CD14-positive monocyte (primary cell): ENCODE measurements around the gene CHD2. TPM values are rescaled to one million over a fixed set of nuclear protein-coding genes. Genes with fewer than 3 reads are reported as not detected.
"Not testable (repeated sequence)": the region's sequence is repeated elsewhere in the genome, so short reads cannot be mapped to it uniquely, and the experiment has no call there.

ENCODE experiments used
- DNase-seq, 3 donors: peaks; one replicate each; pipeline ENCODE4 v3.0.0-alpha.2; 2011 to 2022
- H2AFZ ChIP-seq: 2 replicates; pipeline ENCODE4 v1.6.0; 2012; ENCODE audit warnings: mild to moderate bottlenecking, low read depth, low read length, inconsistent platforms; ENCODE audit not compliant: insufficient read depth, poor library complexity, severe bottlenecking
- H3K27ac ChIP-seq, 2 donors: 1 replicate in 1 of 2; 2 replicates in 1 of 2; pipeline ENCODE4 v1.5.1; 2012 to 2013; ENCODE audit warnings: low read length in 2 of 2, control low read depth in 1 of 2, inconsistent platforms in 1 of 2, low read depth in 1 of 2, mild to moderate bottlenecking in 1 of 2
- H3K27me3 ChIP-seq, 2 donors: one replicate each; pipeline versions ENCODE4 v1.6.0 to v1.6.1; 2011 to 2013; ENCODE audit warnings: low read length in 2 of 2; ENCODE audit not compliant: control insufficient read depth in 2 of 2, insufficient read depth in 2 of 2
- H3K36me3 ChIP-seq, 2 donors: replicated peaks in 1 of 2; 1 replicate in 1 of 2; 2 replicates in 1 of 2; pipeline versions ENCODE4 v1.5.1 to v1.6.1; 2012 to 2013; ENCODE audit warnings: low read length in 2 of 2, control low read depth in 1 of 2, inconsistent platforms in 1 of 2, mild to moderate bottlenecking in 1 of 2; ENCODE audit not compliant: insufficient read depth in 2 of 2, control insufficient read depth in 1 of 2
- H3K4me1 ChIP-seq, 2 donors: 1 replicate in 1 of 2; 2 replicates in 1 of 2; pipeline versions ENCODE4 v1.5.1 to v1.6.1; 2012 to 2013; ENCODE audit warnings: low read length in 2 of 2, control low read depth in 1 of 2, inconsistent platforms in 1 of 2, mild to moderate bottlenecking in 1 of 2, moderate library complexity in 1 of 2; ENCODE audit not compliant: insufficient read depth in 2 of 2, control insufficient read depth in 1 of 2
- H3K4me2 ChIP-seq: replicated peaks from 2 replicates; pipeline ENCODE3; 2012; ENCODE audit warnings: low read length, moderate library complexity, mild to moderate bottlenecking; ENCODE audit not compliant: poor library complexity, severe bottlenecking; ENCODE audit errors: extremely low read depth
- H3K4me3 ChIP-seq, 3 experiments: fragments of 200-600 bp in 1 of 3; sonication (generic) in 1 of 3; replicated peaks in 1 of 3; 1 replicate in 2 of 3; 2 replicates in 1 of 3; pipeline ENCODE4 v1.5.1; 2011 to 2013; ENCODE audit warnings: low read length in 3 of 3, mild to moderate bottlenecking in 3 of 3, control low read depth in 2 of 3, low read depth in 2 of 3, inconsistent platforms in 1 of 3, moderate library complexity in 1 of 3
- H3K79me2 ChIP-seq: 2 replicates; pipeline ENCODE4 v1.6.0; 2012; ENCODE audit warnings: mild to moderate bottlenecking, control low read depth, inconsistent platforms, low read length, moderate library complexity; ENCODE audit not compliant: insufficient read depth
- H3K9ac ChIP-seq: 2 replicates; pipeline ENCODE4 v1.6.0; 2017; ENCODE audit warnings: low read length, mild to moderate bottlenecking; ENCODE audit not compliant: insufficient read depth, poor library complexity, severe bottlenecking
- H3K9me3 ChIP-seq, 2 donors: replicated peaks in 1 of 2; 1 replicate in 1 of 2; 2 replicates in 1 of 2; pipeline versions ENCODE4 v1.5.1 to v1.6.1; 2012 to 2013; ENCODE audit warnings: low read length in 2 of 2, control low read depth in 1 of 2; ENCODE audit not compliant: control insufficient read depth in 1 of 2, insufficient read depth in 1 of 2
- H4K20me1 ChIP-seq: 2 replicates; pipeline ENCODE4 v1.6.0; 2012; ENCODE audit warnings: mild to moderate bottlenecking, low read length, control low read depth, moderate library complexity; ENCODE audit not compliant: insufficient read depth
- H3K27ac Mint-ChIP-seq, 7 donors: one replicate each; pipeline ENCODE4 v1.8.0; 2020; ENCODE audit warnings: mild to moderate bottlenecking in 7 of 7, mixed read lengths in 7 of 7, moderate library complexity in 6 of 7, inconsistent platforms in 2 of 7
- H3K27me3 Mint-ChIP-seq, 3 donors: one replicate each; pipeline ENCODE4 v1.8.0; 2021 to 2022; ENCODE audit warnings: low read depth in 3 of 3, mild to moderate bottlenecking in 3 of 3, mixed read lengths in 3 of 3, moderate library complexity in 3 of 3, inconsistent platforms in 1 of 3
- H3K36me3 Mint-ChIP-seq, 2 donors: one replicate each; pipeline ENCODE4 v1.8.0; 2020; ENCODE audit warnings: mixed read lengths in 2 of 2, inconsistent platforms in 1 of 2, mild to moderate bottlenecking in 1 of 2
- H3K4me1 Mint-ChIP-seq: one replicate; pipeline ENCODE4 v1.8.0; 2020; ENCODE audit warnings: mild to moderate bottlenecking, mixed read lengths
- H3K4me3 Mint-ChIP-seq, 2 donors: one replicate each; pipeline ENCODE4 v1.8.0; 2020; ENCODE audit warnings: mild to moderate bottlenecking in 2 of 2, mixed read lengths in 2 of 2, moderate library complexity in 1 of 2
- H3K9me3 Mint-ChIP-seq, 7 donors: one replicate each; pipeline ENCODE4 v1.8.0; 2020 to 2022; ENCODE audit warnings: mixed read lengths in 7 of 7, mild to moderate bottlenecking in 6 of 7, moderate library complexity in 6 of 7, inconsistent platforms in 2 of 7
- whole genome bisulfite sequencing: methylation state at CpG from one replicate; pipeline ENCODE4 v1.1.5; 2013; ENCODE audit warnings: missing lambda C conversion rate; ENCODE audit not compliant: insufficient coverage; 5-methylcytosine and 5-hydroxymethylcytosine counted together
- intact Hi-C, 2 donors: fragments of 100-400 bp; cut with micrococcal nuclease; formaldehyde crosslinking; loops; one replicate each; pipeline versions ENCODE4 v1.15.0 to v1.15.1; 2023
- polyA plus RNA-seq, 3 donors: library from polyadenylated mRNA; depleted of rRNA in 1 of 3; unstranded in 2 of 3; stranded (reverse) in 1 of 3; fragments of 300-500 nt in 2 of 3; fragments of >200 nt in 1 of 3; fragmentation: Illumina TruSeq in 2 of 3; gene quantifications; 1 replicate in 2 of 3; 2 replicates in 1 of 3; pipeline ENCODE4 v1.2.3, GENCODE V29; 2012 to 2021
- TF ChIP-seq, protein P1 (sequence below): fragments of 200-600 bp; IDR thresholded peaks from one replicate; pipeline ENCODE4 v1.8.0; 2022; ENCODE audit warnings: antibody characterized with exemption, mild to moderate bottlenecking

The CHD2 gene
- polyA plus RNA-seq, 3 donors, result 9.6 to 61.2 (median 11.4) TPM

DNA sequence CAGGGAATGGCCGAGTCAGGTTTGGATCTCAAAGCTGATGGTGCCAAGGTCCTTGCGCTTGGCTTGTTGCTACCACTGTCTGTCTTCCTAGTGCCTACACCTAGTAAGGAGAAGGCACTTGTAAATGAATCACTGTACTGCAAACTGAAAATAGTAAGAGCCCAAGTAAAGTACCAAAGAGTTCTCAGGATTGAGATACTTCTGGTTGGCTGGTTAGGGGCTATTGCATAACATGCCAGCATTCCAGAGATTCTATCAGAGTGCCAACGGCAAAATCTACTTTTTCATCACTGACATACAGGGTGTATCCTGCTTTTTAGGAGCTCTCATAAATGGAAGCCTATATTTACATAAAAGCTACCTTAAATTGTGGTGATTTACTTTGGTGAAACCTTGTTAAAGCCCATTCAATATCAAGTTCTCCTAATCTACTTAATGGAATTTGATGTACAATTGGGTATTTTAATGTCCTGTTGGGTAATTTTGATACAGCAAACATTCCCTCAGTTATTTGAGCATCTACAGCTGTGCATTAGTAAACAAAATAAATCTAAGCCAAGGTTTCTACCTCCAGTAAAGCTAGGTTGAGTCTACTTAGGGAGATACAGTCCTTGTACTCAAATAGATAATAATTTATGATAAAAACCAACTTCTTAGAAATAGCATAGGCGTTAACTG, 30.7 kb upstream of the CHD2 start:
- H3K27ac ChIP-seq, result no peak overlapping the region
- H3K9ac ChIP-seq, result no peak overlapping the region
- no peak overlapping the region for H3K4me3 Mint-ChIP-seq
- H3K4me3 ChIP-seq, result no peak overlapping the region
- no peaks in the 10 kb centered on the region for H3K9me3 ChIP-seq
- H4K20me1 ChIP-seq, result no peaks in the 10 kb centered on the region
- no peak for DNase-seq
- TF ChIP-seq, protein P1, sequence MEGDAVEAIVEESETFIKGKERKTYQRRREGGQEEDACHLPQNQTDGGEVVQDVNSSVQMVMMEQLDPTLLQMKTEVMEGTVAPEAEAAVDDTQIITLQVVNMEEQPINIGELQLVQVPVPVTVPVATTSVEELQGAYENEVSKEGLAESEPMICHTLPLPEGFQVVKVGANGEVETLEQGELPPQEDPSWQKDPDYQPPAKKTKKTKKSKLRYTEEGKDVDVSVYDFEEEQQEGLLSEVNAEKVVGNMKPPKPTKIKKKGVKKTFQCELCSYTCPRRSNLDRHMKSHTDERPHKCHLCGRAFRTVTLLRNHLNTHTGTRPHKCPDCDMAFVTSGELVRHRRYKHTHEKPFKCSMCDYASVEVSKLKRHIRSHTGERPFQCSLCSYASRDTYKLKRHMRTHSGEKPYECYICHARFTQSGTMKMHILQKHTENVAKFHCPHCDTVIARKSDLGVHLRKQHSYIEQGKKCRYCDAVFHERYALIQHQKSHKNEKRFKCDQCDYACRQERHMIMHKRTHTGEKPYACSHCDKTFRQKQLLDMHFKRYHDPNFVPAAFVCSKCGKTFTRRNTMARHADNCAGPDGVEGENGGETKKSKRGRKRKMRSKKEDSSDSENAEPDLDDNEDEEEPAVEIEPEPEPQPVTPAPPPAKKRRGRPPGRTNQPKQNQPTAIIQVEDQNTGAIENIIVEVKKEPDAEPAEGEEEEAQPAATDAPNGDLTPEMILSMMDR, result no peak
- no peaks in the 10 kb centered on the region for H3K36me3 Mint-ChIP-seq
- H3K27me3 Mint-ChIP-seq, result peaks cover 3 to 9% (median 5%) of the 10 kb centered on the region in 3 donors
- H3K4me1 Mint-ChIP-seq, result no peaks in the 10 kb centered on the region
- H3K4me1 ChIP-seq, result no peaks in the 10 kb centered on the region
- no peaks in the 10 kb centered on the region for H3K79me2 ChIP-seq
- H2AFZ ChIP-seq, result no peak overlapping the region
- no peaks in the 10 kb centered on the region for H3K36me3 ChIP-seq
- H3K4me2 ChIP-seq, result no peak overlapping the region
- H3K27me3 ChIP-seq, result no peaks in the 10 kb centered on the region
- intact Hi-C loops, result no loop called here
- 100% methylated on average over 1 of the region's 4 CpGs for WGBS
- H3K9me3 Mint-ChIP-seq, result peaks cover 0 to 5% (median 0%) of the 10 kb centered on the region in 7 donors
- H3K27ac Mint-ChIP-seq, result no peak overlapping the region

DNA sequence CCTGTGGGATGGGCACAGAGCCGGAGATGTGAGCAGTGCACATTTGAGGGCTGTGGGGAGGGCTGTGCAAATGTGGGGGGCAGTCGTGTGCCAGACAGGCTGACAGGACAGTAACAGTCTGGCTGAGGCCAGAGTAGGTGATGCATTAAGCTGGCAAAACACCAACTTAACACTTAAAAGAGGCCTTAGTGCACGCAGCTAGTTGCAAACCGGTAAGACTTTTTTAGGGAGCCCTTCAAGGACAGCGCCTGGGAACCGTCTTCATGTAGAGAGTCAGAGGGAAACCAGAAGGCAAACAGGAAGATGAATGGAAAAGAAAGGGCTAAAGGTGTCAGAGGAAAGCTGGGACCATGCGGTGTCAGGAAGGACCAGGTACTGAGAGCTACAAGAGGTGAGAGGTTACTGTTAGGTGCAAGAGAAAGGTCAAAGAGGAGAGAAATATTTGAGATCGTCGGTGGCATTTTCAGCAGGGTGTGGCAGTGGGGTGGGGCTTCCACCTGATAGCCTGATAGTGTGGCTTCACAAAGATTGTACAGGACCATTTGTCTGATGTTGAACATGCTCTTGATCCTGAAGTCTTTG, 30.0 kb upstream of the CHD2 start:
- DNase-seq, result no peak
- peaks cover 3 to 9% (median 5%) of the 10 kb centered on the region in 3 donors for H3K27me3 Mint-ChIP-seq
- 100% methylated on average over 6 of the region's 9 CpGs for WGBS
- Histone ChIP-seq H3K27me3 (no peaks in the 10 kb centered on the region), H3K79me2 (no peaks in the 10 kb centered on the region), H3K9ac (no peak overlapping the region), H2AFZ (no peak overlapping the region), H3K4me2 (no peak overlapping the region), H3K27ac (no peak overlapping the region), H3K4me1 (no peaks in the 10 kb centered on the region), H3K9me3 (no peaks in the 10 kb centered on the region), H4K20me1 (no peaks in the 10 kb centered on the region), H3K4me3 (no peak overlapping the region), H3K36me3 (no peaks in the 10 kb centered on the region)
- TF ChIP-seq, protein P1, result no peak
- H3K4me1 Mint-ChIP-seq, result no peaks in the 10 kb centered on the region
- intact Hi-C loops, result no loop called here
- H3K27ac Mint-ChIP-seq, result peak overlapping the region in 1 of 7 donors; percentile 51
- H3K9me3 Mint-ChIP-seq, result peaks cover 0 to 3% (median 0%) of the 10 kb centered on the region in 7 donors
- H3K36me3 Mint-ChIP-seq, result no peaks in the 10 kb centered on the region
- H3K4me3 Mint-ChIP-seq, result no peak overlapping the region

DNA sequence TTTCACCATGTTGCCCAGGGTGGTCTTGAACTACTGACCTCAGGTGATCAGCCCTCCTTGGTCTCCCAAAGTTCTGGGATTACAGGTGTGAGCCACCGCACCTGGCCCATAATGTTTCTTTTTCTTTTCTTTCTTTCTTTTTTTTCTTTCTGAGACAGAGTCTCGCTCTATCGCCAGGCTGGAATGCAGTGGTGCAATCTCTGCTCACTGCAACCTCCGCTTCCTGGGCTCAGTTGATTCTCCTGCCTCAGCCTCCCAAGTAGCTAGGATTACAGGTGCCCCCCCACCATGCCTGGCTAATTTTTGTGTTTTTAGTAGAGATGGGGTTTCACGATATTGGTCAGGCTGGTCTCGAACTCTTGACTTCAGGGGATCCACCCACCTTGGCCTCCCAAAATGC, 27.2 kb upstream of the CHD2 start:
- H3K4me3 Mint-ChIP-seq, H3K27me3 ChIP-seq: not testable (repeated sequence)

More for the DNA sequence above, 27.2 kb upstream of the CHD2 start:
- H3K27ac ChIP-seq, intact Hi-C loops, H2AFZ ChIP-seq, H4K20me1 ChIP-seq, H3K4me1 ChIP-seq, H3K9me3 ChIP-seq, H3K9me3 Mint-ChIP-seq, H3K36me3 ChIP-seq, H3K79me2 ChIP-seq, H3K27me3 Mint-ChIP-seq, DNase-seq, H3K4me2 ChIP-seq, H3K4me3 ChIP-seq, H3K9ac ChIP-seq, H3K27ac Mint-ChIP-seq, H3K4me1 Mint-ChIP-seq, H3K36me3 Mint-ChIP-seq: not testable (repeated sequence)
- WGBS, result 100% methylated on average over 3 of the region's 6 CpGs
